NCI-H774 (cell line): Measurements from ENCODE around the gene SYT13.
"Not testable (repeated sequence)": the region's sequence is repeated elsewhere in the genome, so short reads cannot be mapped to it uniquely, and the experiment has no call there.

ENCODE experiments used
- DNase-seq: peaks from one replicate; lab custom pipeline; 2025; lab: John Stamatoyannopoulos, UW

The SYT13 gene

DNA sequence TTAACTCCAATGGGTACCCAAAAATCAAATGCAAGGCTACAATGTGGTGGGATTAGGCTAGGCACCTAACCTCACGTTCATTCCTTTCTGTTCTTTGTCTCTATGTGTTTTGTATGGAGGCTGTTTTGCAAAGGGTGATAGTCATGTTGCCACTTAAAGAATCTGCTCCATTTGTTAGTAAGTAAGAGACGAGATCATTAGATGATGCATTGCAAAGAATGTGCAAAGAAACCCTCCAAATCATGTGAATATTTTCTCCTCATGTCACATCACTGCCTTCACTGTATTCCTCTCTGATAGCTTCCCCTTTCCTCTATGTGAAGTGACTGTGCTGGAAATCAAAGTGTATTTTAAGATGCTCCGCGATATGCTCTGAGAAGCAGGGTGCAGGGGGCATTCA lies 11.9 kb downstream of the SYT13 start:
- DNase-seq, result no peak

GRCh38 chr11:45273509-45273908 lies 12.6 kb downstream of the SYT13 start:
- no peak for DNase-seq

- peak; percentile 48 for DNase-seq
Measured at GRCh38 chr11:45272701-45273100, 13.4 kb downstream of the SYT13 start.

- DNase-seq, result no peak
Measured at GRCh38 chr11:45270946-45271716, 15.0 kb downstream of the SYT13 start.

GRCh38 chr11:45269678-45270077 lies 16.5 kb downstream of the SYT13 start:
- DNase-seq, result no peak

DNA sequence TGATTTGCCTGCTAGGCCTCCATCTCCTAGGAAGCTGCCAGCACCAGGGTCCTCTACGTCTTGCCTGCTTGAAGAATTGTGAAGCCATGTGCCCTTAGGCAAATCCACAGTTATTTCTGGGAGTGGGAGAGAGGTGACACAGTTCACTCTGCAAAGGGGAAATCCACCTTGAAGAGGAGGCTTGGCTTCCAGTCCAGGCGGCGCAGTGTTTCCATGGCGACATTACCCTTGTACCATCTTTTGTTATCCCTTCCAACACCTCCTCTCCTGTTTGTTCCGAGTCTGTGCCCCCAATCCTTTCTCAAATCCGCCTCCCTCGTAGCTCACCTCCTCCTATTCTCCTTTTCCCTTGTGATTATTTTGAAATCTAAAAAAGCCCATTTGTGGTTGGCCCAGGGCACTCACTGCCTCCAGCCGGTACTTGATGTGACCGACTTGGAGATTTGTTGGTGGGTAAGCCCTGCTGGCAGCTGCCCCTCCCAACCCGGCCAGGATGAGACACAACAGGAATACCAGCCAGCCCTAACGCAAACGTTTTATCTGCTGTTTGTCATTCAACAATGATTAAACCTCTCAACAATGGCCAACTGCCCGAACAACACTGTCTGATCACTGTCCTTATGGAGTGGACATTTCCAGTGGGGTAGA lies 18.4 kb downstream of the SYT13 start:
- DNase-seq, result no peak

GRCh38 chr11:45267052-45267451 lies 19.1 kb downstream of the SYT13 start:
- no peak for DNase-seq

DNA sequence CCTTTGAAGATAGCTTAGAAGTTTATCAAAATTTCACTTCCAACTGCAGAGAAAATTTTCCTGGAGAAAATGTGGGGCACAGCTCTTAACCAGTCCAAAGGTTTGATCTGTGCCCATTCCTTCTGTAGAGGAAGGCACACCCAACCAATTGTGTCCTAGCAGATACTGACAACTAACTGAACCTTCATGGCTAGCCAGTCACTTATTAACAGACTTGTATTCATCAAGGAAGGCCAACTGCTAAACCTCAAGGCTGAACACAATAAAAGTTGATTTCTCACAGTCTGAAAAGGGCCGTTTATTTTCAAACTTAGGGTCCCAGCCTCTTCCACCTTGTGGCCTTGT lies 19.5 kb downstream of the SYT13 start:
- DNase-seq, result no peak

- no peak for DNase-seq
Measured at GRCh38 chr11:45265969-45266675, 20.0 kb downstream of the SYT13 start.

- no peak for DNase-seq
Measured at GRCh38 chr11:45264839-45265515, 21.2 kb downstream of the SYT13 start.

GRCh38 chr11:45263773-45264172 lies 22.4 kb downstream of the SYT13 start:
- no peak for DNase-seq

GRCh38 chr11:45262900-45263299 lies 23.2 kb downstream of the SYT13 start:
- peak; percentile 66 for DNase-seq

DNA sequence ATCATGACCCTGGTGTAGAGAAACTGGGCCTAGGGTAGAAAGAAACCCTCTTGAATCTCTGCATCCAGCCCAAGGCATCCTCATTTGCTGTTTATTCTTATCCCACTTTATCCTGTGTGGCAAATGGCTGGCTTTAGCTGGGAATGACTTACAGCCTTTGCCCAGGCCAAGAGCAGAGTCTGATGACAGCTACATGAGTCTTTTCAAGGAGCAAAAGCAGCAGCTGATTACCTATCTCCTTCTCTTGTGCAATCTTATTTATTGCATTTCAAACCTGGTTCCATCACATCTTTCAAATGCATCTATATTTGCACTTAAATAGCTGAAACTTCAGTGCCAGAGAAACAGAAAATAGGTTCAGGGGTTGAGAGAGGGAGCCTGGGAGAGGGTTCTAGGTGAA lies 26.1 kb downstream of the SYT13 start:
- DNase-seq, result no peak

DNA sequence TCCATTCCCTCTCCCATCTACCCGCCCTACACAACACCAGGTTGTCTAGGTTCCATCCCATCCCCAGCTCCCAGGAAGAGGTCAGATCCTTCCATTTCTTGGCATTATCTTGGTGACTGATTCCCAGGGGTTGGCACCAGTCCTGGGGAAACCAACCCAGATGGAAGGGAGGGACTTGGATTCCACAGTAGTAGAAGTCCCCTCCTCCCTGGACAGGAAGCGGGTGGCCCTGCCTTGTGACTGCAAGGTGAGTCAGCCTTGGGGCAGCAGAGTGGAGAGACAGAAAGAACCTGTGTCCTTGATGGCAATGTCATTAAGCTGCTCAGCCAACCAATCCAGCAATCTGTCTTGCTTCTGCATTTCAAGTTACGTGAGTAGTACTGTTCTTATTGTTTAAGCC lies 26.5 kb downstream of the SYT13 start:
- no peak for DNase-seq

GRCh38 chr11:45258982-45259530 lies 27.1 kb downstream of the SYT13 start:
- no peak for DNase-seq

- no peak for DNase-seq
Measured at GRCh38 chr11:45254070-45254469, 32.1 kb downstream of the SYT13 start.

DNA sequence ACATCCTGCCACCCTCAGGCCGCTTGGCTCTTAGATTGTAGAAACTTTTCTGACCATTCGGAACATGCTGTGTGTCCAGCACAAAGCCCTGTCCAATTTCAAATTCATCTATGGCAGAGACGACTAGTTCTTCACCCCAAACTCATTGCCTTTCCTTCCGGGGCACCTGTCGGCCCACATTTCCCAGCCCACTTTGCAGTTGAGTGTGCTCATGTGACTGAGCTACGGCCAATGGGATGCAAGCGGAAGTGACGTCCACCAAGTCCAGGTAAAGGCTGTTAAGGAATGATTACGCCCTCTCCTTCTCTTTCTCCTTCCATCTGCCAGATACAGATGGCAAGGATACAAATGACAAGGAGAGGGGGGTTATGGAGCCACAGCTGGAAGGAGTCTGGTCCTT lies 32.5 kb downstream of the SYT13 start:
- DNase-seq, result no peak

- no peak for DNase-seq
Measured at GRCh38 chr11:45252877-45253276, 33.3 kb downstream of the SYT13 start.

- DNase-seq, result no peak
Measured at GRCh38 chr11:45252134-45252856, 33.8 kb downstream of the SYT13 start.

GRCh38 chr11:45250035-45250718 lies 36.0 kb downstream of the SYT13 start:
- DNase-seq, result no peak

DNA sequence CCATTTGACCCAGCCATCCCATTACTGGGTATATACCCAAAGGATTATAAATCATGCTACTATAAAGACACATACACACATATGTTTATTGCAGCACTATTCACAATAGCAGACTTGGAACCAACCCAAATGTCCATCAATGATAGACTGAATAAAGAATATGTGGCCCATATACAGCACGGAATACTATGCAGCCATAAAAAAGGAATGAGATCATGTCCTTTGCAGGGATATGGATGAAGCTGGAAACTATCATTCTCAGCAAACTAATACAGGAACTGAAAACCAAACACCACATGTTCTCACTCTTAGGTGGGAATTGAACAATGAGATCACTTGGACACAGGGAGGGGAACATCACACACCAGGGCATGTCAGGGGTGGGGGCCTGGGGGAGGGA lies 36.8 kb downstream of the SYT13 start:
- not testable (repeated sequence) for DNase-seq
